Kidney epithelial cell (primary cell): ENCODE results near the gene SNRPA1. TPM values are rescaled to one million over a fixed set of nuclear protein-coding genes. Genes with fewer than 3 reads are reported as not detected.

Experiments used
- DNase-seq: peaks from one replicate; pipeline ENCODE4 v3.0.0-alpha.2; 2010; ENCODE audit warnings: low read depth
- H3K27me3 ChIP-seq: 2 replicates; pipeline ENCODE4 v1.6.0; 2011; ENCODE audit warnings: low read length; ENCODE audit not compliant: control insufficient read depth, insufficient read depth
- H3K36me3 ChIP-seq: 2 replicates; pipeline ENCODE4 v1.5.1; 2011; ENCODE audit warnings: low read length; ENCODE audit not compliant: control insufficient read depth, insufficient read depth
- H3K4me3 ChIP-seq: 2 replicates; pipeline ENCODE4 v1.5.1; 2011; ENCODE audit warnings: low read depth, mild to moderate bottlenecking, control low read depth, low read length
- CTCF ChIP-seq: IDR thresholded peaks from 2 replicates; pipeline ENCODE4 v1.5.1; 2011; ENCODE audit warnings: mild to moderate bottlenecking, moderate library complexity, low read length, control low read depth, inconsistent platforms; ENCODE audit not compliant: insufficient read depth, poor library complexity, severe bottlenecking
- total RNA-seq: library from RNA; depleted of rRNA; stranded (reverse); fragments of >200 nt; gene quantifications from 2 replicates; pipeline ENCODE4 v1.2.3, GENCODE V29; 2015

Gene SNRPA1
- total RNA-seq, 1 donor from 2014 or later = 39.8 TPM

- Histone ChIP-seq H3K27me3 (no peaks in the 10 kb centered on the region), H3K36me3 (no peaks in the 10 kb centered on the region), H3K4me3 (no peak overlapping the region)
- no peak for DNase-seq
- no peak for TF ChIP-seq CTCF
Observed at GRCh38 chr15:101244889-101245668, 50.0 kb downstream of the SNRPA1 start.

GRCh38 chr15:101244036-101244781 lies 50.8 kb downstream of the SNRPA1 start:
- H3K27me3 ChIP-seq = no peaks in the 10 kb centered on the region
- H3K4me3 ChIP-seq = no peak overlapping the region
- no peaks in the 10 kb centered on the region for H3K36me3 ChIP-seq
- DNase-seq = no peak
- TF ChIP-seq CTCF = no peak

- Histone ChIP-seq H3K27me3 (no peaks in the 10 kb centered on the region), H3K4me3 (no peak overlapping the region), H3K36me3 (no peaks in the 10 kb centered on the region)
- no peak for DNase-seq
- no peak for TF ChIP-seq CTCF
Observed at GRCh38 chr15:101243420-101243819, 51.6 kb downstream of the SNRPA1 start.

GRCh38 chr15:101242999-101243336 lies 52.1 kb downstream of the SNRPA1 start:
- Histone ChIP-seq H3K4me3 (no peak overlapping the region), H3K27me3 (no peaks in the 10 kb centered on the region), H3K36me3 (no peaks in the 10 kb centered on the region)
- no peak for DNase-seq
- TF ChIP-seq CTCF = no peak

- DNase-seq = no peak
- no peaks in the 10 kb centered on the region for H3K27me3 ChIP-seq
- no peak for TF ChIP-seq CTCF
- H3K36me3 ChIP-seq = no peaks in the 10 kb centered on the region
- H3K4me3 ChIP-seq = no peak overlapping the region
Observed at GRCh38 chr15:101242160-101242998, 52.7 kb downstream of the SNRPA1 start.
